Endothelial cell of umbilical vein (primary cell): ENCODE measurements around the gene TMF1. TPM values are rescaled to one million over a fixed set of nuclear protein-coding genes. Genes with fewer than 3 reads are reported as not detected.

Source experiments
- BruUV-seq: library from RNA; stranded (reverse); fragments of 400-500 nt; replicated peaks from 2 replicates; lab custom pipeline; 2021; lab: Mats Ljungman, UMichigan
- CTCF ChIA-PET: fragments of 300-600, 350-600 bp; sonication (Branson Sonifier 250); formaldehyde crosslinking; loops from one replicate; lab custom pipeline; 2021; ENCODE audit warnings: antibody characterized with exemption, inconsistent platforms; lab: Charles Lee
- POLR2A ChIA-PET: fragments of 300-600, 350-600 bp; sonication (Branson Sonifier 250); formaldehyde crosslinking; loops from one replicate; lab custom pipeline; 2021; ENCODE audit warnings: antibody characterized with exemption, inconsistent platforms; lab: Charles Lee
- DNase-seq: peaks from one replicate; pipeline ENCODE4 v3.0.0-alpha.2; 2011; ENCODE audit warnings: low read depth, low spot score
- FAIRE-seq: peaks from 2 replicates; lab custom pipeline; 2011; peaks lifted over from hg19 to GRCh38; lab: Jason Lieb, UNC
- H2AFZ ChIP-seq: 2 replicates; pipeline ENCODE4 v1.6.0; 2012; ENCODE audit warnings: low read depth, low read length, control low read depth, inconsistent platforms
- H3K27ac ChIP-seq: 2 replicates; pipeline ENCODE4 v1.5.1; 2011; ENCODE audit warnings: low read depth, mild to moderate bottlenecking, control low read depth, low read length, moderate library complexity; ENCODE audit not compliant: insufficient read depth
- H3K27me3 ChIP-seq, 2 experiments: 2 replicates each; pipeline versions ENCODE4 v1.6.0 to v1.6.1; 2011; ENCODE audit warnings: low read length in 2 of 2, mixed read lengths in 1 of 2; ENCODE audit not compliant: control insufficient read depth in 2 of 2, insufficient read depth in 2 of 2
- H3K36me3 ChIP-seq, 2 experiments: 2 replicates in 1 of 2; 3 replicates in 1 of 2; pipeline ENCODE4 v1.5.1; 2011; ENCODE audit warnings: low read length in 2 of 2, mild to moderate bottlenecking in 1 of 2, moderate library complexity in 1 of 2; ENCODE audit not compliant: control insufficient read depth in 2 of 2, insufficient read depth in 2 of 2; ENCODE audit errors: extremely low read depth in 1 of 2
- H3K4me1 ChIP-seq: 3 replicates; pipeline ENCODE4 v1.5.1; 2011; ENCODE audit warnings: mild to moderate bottlenecking, low read length; ENCODE audit not compliant: control insufficient read depth, insufficient read depth; ENCODE audit errors: extremely low read depth
- H3K4me2 ChIP-seq: 2 replicates; pipeline ENCODE4 v1.6.1; 2011; ENCODE audit warnings: low read length, control low read depth, mixed read lengths; ENCODE audit not compliant: insufficient read depth
- H3K4me3 ChIP-seq, 3 experiments: fragments of 200-600 bp in 1 of 3; sonication (generic), shearing (Covaris generic) in 1 of 3; replicated peaks in 1 of 3; 2 replicates each; pipeline ENCODE4 v1.5.1; 2011 to 2016; ENCODE audit warnings: control low read depth in 3 of 3, low read length in 3 of 3, mild to moderate bottlenecking in 2 of 3, inconsistent platforms in 1 of 3, low read depth in 1 of 3, moderate library complexity in 1 of 3; ENCODE audit not compliant: insufficient read depth in 1 of 3
- H3K79me2 ChIP-seq: 2 replicates; pipeline ENCODE4 v1.6.0; 2012; ENCODE audit warnings: low read length, inconsistent platforms; ENCODE audit not compliant: control insufficient read depth, insufficient read depth
- H3K9ac ChIP-seq: replicated peaks from 2 replicates; pipeline ENCODE3; 2011; ENCODE audit warnings: low read length, control low read depth; ENCODE audit not compliant: insufficient read depth; ENCODE audit errors: extremely low read depth
- H3K9me1 ChIP-seq: replicated peaks from 3 replicates; pipeline ENCODE4 v1.6.0; 2011; ENCODE audit warnings: mild to moderate bottlenecking, low read length; ENCODE audit not compliant: control insufficient read depth, insufficient read depth; ENCODE audit errors: extremely low read depth
- H3K9me3 ChIP-seq: replicated peaks from 2 replicates; pipeline ENCODE4 v1.5.1; 2012; ENCODE audit warnings: low read length, inconsistent platforms; ENCODE audit not compliant: control insufficient read depth, insufficient read depth
- H4K20me1 ChIP-seq: replicated peaks from 2 replicates; pipeline ENCODE3; 2011; ENCODE audit warnings: mild to moderate bottlenecking, low read length; ENCODE audit not compliant: control insufficient read depth, insufficient read depth; ENCODE audit errors: extremely low read depth
- CTCF ChIP-seq, 2 donors: IDR thresholded peaks; 1 replicate in 1 of 2; 2 replicates in 1 of 2; pipeline ENCODE4 v1.5.1; 2011; ENCODE audit warnings: low read length in 2 of 2, mild to moderate bottlenecking in 2 of 2, moderate library complexity in 2 of 2, control low read depth in 1 of 2, inconsistent platforms in 1 of 2, low read depth in 1 of 2; ENCODE audit not compliant: insufficient read depth in 1 of 2; ENCODE audit errors: extremely low read depth in 1 of 2
- EZH2 ChIP-seq: IDR thresholded peaks from 2 replicates; pipeline ENCODE4 v1.6.1; 2012; ENCODE audit warnings: borderline replicate concordance, low read depth, mild to moderate bottlenecking, moderate library complexity, low read length, inconsistent platforms; ENCODE audit not compliant: severe bottlenecking
- FOS ChIP-seq: IDR thresholded peaks from 2 replicates; pipeline ENCODE4 v1.6.1; 2011; ENCODE audit warnings: mild to moderate bottlenecking, low read length, moderate library complexity, borderline replicate concordance; ENCODE audit not compliant: insufficient read depth
- GATA2 ChIP-seq: IDR thresholded peaks from 2 replicates; pipeline ENCODE4 v1.7.0; 2011; ENCODE audit warnings: low read depth, mild to moderate bottlenecking, moderate library complexity, mixed read lengths, low read length; ENCODE audit not compliant: insufficient read length, insufficient read depth
- JUN ChIP-seq: IDR thresholded peaks from 2 replicates; pipeline ENCODE4 v1.6.1; 2011; ENCODE audit warnings: borderline replicate concordance, low read depth; ENCODE audit not compliant: insufficient read length, insufficient read depth
- MYC ChIP-seq: IDR thresholded peaks from one replicate; pipeline ENCODE4 v1.6.1; 2011; ENCODE audit warnings: mild to moderate bottlenecking, low read depth, low read length
- POLR2A ChIP-seq: IDR thresholded peaks from 2 replicates; pipeline ENCODE4 v1.6.1; 2012; ENCODE audit warnings: low read depth, mild to moderate bottlenecking, control low read depth, low read length
- POLR2AphosphoS5 ChIP-seq: IDR thresholded peaks from 2 replicates; pipeline ENCODE4 v1.6.1; 2012; ENCODE audit warnings: low read depth, mild to moderate bottlenecking, control low read depth, low read length, moderate library complexity; ENCODE audit not compliant: insufficient read depth
- dilution Hi-C: fragments of 300-500 bp; cut with MboI; formaldehyde crosslinking; loops from one replicate; pipeline ENCODE4 v1.15.0; 2019; ENCODE audit warnings: low sequenced_read_pairs; ENCODE audit not compliant: extremely low pct_ligation_motif_present
- intact Hi-C: fragments of 100-400 bp; cut with micrococcal nuclease; formaldehyde crosslinking; loops from one replicate; pipeline ENCODE4 v1.10.0; 2022
- polyA plus RNA-seq, 4 experiments: library from polyadenylated mRNA; depleted of rRNA in 3 of 4; stranded (reverse) in 3 of 4; unstranded in 1 of 4; fragments of >200 nt; gene quantifications; 2 replicates each; pipeline versions ENCODE4 v1.2.1 to v1.2.3, GENCODE V29; 2011 to 2012; ENCODE audit warnings: missing spikeins in 1 of 4
- total RNA-seq: library from RNA; stranded (reverse); gene quantifications from 2 replicates; pipeline ENCODE4 v1.2.3, GENCODE V29; 2021
- TF ChIP-seq, protein P1 (sequence below): IDR thresholded peaks from 2 replicates; pipeline ENCODE4 v1.6.1; 2011; ENCODE audit not compliant: insufficient read depth, insufficient read length

Gene TMF1
- total and polyA plus RNA-seq, 2 donors (not counting 3 experiments of a cell fraction or from before 2014, with no cell fraction given) = 3.7 to 32.7 TPM

DNA sequence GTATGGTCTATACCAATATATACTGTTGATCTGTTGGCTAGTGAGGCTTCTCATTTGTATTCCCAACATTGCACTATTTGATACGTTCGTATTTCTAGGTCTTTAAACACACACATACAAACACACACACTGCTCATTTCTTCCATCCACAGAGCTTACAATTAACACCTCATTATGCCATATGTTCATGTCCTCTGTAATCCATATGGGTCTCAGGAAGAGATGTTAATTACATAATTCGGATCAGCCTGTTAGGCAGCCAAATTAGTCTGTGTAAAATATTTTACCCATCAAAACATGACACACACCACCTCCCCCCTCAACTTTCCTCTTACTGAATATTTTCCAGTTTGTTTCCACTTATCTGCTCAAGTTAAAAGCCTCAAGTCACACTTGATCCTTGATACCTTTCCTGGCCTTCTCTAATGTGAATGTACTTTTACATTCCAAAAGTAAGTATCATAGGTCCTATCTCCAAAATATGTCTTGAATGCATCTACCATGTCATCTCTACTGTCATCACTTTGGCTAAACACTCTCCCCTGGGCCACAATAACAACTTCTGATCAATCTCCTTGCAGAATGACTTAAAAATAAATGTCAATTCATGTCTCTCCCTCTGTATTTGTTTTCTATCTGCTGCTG lies 66.9 kb downstream of the TMF1 start:
- no peak for TF ChIP-seq MYC
- no peak for TF ChIP-seq POLR2AphosphoS5
- no peaks in the 10 kb centered on the region for H3K9me3 ChIP-seq
- no peak overlapping the region for H2AFZ ChIP-seq
- FAIRE-seq (no peak), DNase-seq (no peak)
- intact Hi-C loops (no loop called here), dilution Hi-C loops (no loop called here)
- no peaks in the 10 kb centered on the region for H3K4me1 ChIP-seq
- H3K9me1 ChIP-seq = no peaks in the 10 kb centered on the region
- H4K20me1 ChIP-seq = no peaks in the 10 kb centered on the region
- ChIA-PET POLR2A (no interaction called here), CTCF (no interaction called here)
- no TSS peak for BruUV-seq
- H3K27me3 ChIP-seq = no peaks in the 10 kb centered on the region
- peaks cover 31 to 39% of the 10 kb centered on the region in 2 experiments for H3K36me3 ChIP-seq
- H3K4me3 ChIP-seq = no peak overlapping the region
- no peaks in the 10 kb centered on the region for H3K79me2 ChIP-seq
- H3K27ac ChIP-seq = no peak overlapping the region
- no peak overlapping the region for H3K9ac ChIP-seq
- H3K4me2 ChIP-seq = no peak overlapping the region

DNA sequence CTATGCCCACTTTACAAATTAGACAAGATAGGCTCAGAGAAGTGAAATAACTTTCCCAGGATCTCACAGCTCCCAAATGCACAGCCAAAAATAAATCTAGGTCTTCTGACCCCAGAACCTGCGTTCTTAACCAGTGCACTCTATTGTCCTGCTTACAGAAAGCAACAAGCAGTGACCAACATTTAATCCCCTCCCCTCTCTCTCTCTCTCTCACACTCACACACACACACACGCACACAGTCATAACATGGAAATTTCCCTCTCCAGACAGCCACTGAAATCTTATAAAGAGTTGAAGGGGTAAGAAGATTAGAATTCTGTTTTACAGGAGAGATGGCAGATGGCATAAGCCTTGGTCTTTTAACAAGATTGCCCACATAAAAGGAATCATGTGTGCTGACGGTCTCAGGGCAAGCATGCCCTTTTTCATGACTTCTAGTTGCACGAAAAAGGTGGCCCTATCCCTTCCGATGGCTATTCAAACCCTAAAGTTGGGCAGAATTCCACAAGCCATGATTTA lies 68.1 kb downstream of the TMF1 start:
- dilution Hi-C loops = no loop called here
- H3K36me3 ChIP-seq = peaks cover 42 to 44% of the 10 kb centered on the region in 2 experiments

More for the DNA sequence above, 68.1 kb downstream of the TMF1 start:
- Histone ChIP-seq H3K4me3 (no peak overlapping the region), H3K4me2 (no peak overlapping the region), H2AFZ (no peak overlapping the region), H3K9me1 (no peaks in the 10 kb centered on the region), H3K79me2 (no peaks in the 10 kb centered on the region), H3K27ac (no peak overlapping the region), H4K20me1 (no peaks in the 10 kb centered on the region), H3K9me3 (no peaks in the 10 kb centered on the region), H3K27me3 (no peaks in the 10 kb centered on the region), H3K4me1 (no peaks in the 10 kb centered on the region), H3K9ac (no peak overlapping the region)
- POLR2A ChIA-PET = no interaction called here
- CTCF ChIA-PET = no interaction called here
- TF ChIP-seq EZH2 = no peak
- TF ChIP-seq, protein P1, sequence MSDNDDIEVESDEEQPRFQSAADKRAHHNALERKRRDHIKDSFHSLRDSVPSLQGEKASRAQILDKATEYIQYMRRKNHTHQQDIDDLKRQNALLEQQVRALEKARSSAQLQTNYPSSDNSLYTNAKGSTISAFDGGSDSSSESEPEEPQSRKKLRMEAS = no peak
- no peak for TF ChIP-seq POLR2AphosphoS5
- no peak for TF ChIP-seq FOS
- no peak for TF ChIP-seq CTCF (IDR thresholded peaks at IDR 0.05; ENCODE audit: extremely low read depth in 1 of 2, insufficient read depth in 1 of 2, low read depth in 1 of 2, low read length in 2 of 2)
- no peak for TF ChIP-seq GATA2
- TF ChIP-seq MYC = no peak
- TF ChIP-seq JUN = no peak
- no peak for TF ChIP-seq POLR2A
- no peak for FAIRE-seq
- no peak for DNase-seq
- no TSS peak for BruUV-seq
- intact Hi-C loops = no loop called here
